K562 (cell line): Measurements from ENCODE around the gene TRIP10.
"Not testable (repeated sequence)": the region's sequence is repeated elsewhere in the genome, so short reads cannot be mapped to it uniquely, and the experiment has no call there.

Experiments
- CREB1 ChIP-seq, 2 experiments: sonication (generic) in 1 of 2; formaldehyde crosslinking in 1 of 2; IDR thresholded peaks; 2 replicates each; pipeline versions ENCODE4 v1.6.1 to v1.8.0; 2012 to 2022; ENCODE audit warnings: inconsistent platforms in 1 of 2, mild to moderate bottlenecking in 1 of 2, missing genetic modification reagents in 1 of 2, moderate library complexity in 1 of 2
- FOSL1 ChIP-seq: fragments of 200-800 bp; sonication (Bioruptor generic); conservative IDR thresholded peaks from 2 replicates; pipeline ENCODE4 v1.6.1; 2016; ENCODE audit warnings: missing genetic modification characterization, missing compliant biosample characterization
- MYC ChIP-seq, 2 experiments: fragments of 250-450 bp in 1 of 2; sonication (Bioruptor Pico) in 1 of 2; IDR thresholded peaks; 2 replicates each; pipeline versions ENCODE4 v1.5.1 to v1.6.1; 2012 to 2021; ENCODE audit warnings: low read depth in 2 of 2, borderline replicate concordance in 1 of 2, improper control_type of control experiment in 1 of 2, low read length in 1 of 2, mild to moderate bottlenecking in 1 of 2, moderate library complexity in 1 of 2
- RAD21 ChIP-seq, 2 experiments: fragments of 250-450 bp in 1 of 2; fragments of 450-650 bp in 1 of 2; sonication (Bioruptor Pico) in 1 of 2; formaldehyde crosslinking in 1 of 2; IDR thresholded peaks in 1 of 2; conservative IDR thresholded peaks in 1 of 2; 2 replicates each; pipeline versions ENCODE4 v1.4.0 to v1.8.0; 2020 to 2022; ENCODE audit warnings: mild to moderate bottlenecking in 2 of 2, moderate library complexity in 1 of 2
- RFX5 ChIP-seq: IDR thresholded peaks from 2 replicates; pipeline ENCODE4 v1.6.1; 2011; ENCODE audit warnings: low read depth, mild to moderate bottlenecking, improper control_type of control experiment, low read length

- TF ChIP-seq RFX5; MYC (IDR thresholded peaks at IDR 0.05; ENCODE audit: low read depth, low read length); MYC (CRISPR knock-in tag; IDR thresholded peaks at IDR 0.05; ENCODE audit: borderline replicate concordance, low read depth); RAD21 (CRISPR knock-in tag; conservative IDR thresholded peaks at IDR 0.05 in 1 of 2, IDR thresholded peaks at IDR 0.05 in 1 of 2); CREB1 (IDR thresholded peaks at IDR 0.05); CREB1 (CRISPR knock-in tag; IDR thresholded peaks at IDR 0.05); FOSL1: not testable (repeated sequence)
These were observed 36.6 kb downstream of the TRIP10 start for GRCh38 chr19:6776045-6776444.
